ENCODE data around the gene CCDC90B.
"Not testable (repeated sequence)": the region's sequence is repeated elsewhere in the genome, so short reads cannot be mapped to it uniquely, and the experiment has no call there.

The CCDC90B gene

GRCh38 chr11:83285771-83286528, at the start of gene CCDC90B:
Gene CCDC90B (minus strand): TSS chr11:83286367. CDS start chr11:83285972, 395 bp downstream.
- peak; percentile 69 to 87 (median 78) for DNase-seq (ENCODE audit: low read depth in 4 of 4, low spot score in 1 of 4)

- no peak for DNase-seq (ENCODE audit: low read depth in 4 of 4, low spot score in 1 of 4)
These were observed 49.4 kb upstream of the CCDC90B start for GRCh38 chr11:83335446-83336070.

DNA sequence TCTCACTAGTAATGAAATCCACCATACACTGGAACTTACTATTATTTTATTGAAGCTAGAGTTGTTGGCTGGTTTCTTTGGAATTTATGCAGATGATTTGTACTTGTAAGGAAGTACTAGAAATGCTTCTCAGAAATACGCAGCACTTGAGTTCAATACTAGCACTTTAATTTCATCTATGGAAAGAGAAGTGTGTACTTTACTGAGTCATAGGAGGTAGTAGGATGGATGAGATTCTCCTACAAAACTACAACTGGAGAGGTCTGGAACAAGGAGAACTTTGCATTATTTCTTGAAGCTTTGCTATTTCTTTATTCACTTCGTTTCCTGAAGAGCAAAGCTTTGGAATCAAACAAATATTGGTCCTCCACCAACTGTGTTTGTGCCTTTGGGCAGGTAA, 44.1 kb upstream of the CCDC90B start:
- no peak for DNase-seq (ENCODE audit: low read depth in 4 of 4, low spot score in 1 of 4)

DNA sequence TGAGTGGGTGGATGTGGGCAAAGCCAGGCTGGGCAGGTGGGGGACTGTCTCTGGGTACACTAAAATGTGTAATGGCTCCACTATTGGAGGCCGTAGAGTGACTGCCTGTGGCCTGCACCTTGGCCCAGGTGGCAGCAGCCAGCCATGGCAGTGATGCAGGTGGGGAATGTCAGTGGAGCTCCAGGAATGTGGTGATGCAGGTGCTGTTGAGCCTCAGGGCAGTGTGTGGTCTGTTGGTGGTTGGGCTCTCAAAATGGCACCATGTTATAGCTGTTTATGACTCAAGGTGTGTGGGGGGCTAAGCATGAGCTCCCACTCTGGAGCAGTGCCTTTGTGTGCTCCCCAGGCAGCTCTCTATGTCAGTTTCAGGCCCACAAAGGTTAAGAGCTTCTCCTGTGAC, 40.2 kb upstream of the CCDC90B start:
- DNase-seq (ENCODE audit: low read depth in 4 of 4, low spot score in 1 of 4): no peak

DNA sequence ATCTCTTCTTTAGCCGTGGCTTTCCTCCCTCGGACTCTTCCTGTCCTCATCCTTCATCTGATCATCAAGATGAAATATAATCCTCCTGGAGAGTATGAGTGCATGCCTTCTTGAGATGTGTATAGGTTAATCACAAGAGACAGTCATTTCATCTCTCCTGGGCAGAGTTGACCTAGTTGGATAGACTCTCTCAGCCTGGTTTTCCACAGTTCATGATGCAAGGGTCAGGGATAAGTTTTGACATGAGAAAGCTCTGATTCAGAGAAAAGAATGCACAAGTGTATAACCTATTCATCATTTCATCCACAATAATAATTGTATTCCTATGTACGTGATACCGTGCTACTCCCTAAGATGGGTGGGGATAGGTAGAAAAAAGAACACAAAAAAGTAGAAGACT, 33.2 kb upstream of the CCDC90B start:
- no peak for DNase-seq (ENCODE audit: low read depth in 4 of 4, low spot score in 1 of 4)

DNA sequence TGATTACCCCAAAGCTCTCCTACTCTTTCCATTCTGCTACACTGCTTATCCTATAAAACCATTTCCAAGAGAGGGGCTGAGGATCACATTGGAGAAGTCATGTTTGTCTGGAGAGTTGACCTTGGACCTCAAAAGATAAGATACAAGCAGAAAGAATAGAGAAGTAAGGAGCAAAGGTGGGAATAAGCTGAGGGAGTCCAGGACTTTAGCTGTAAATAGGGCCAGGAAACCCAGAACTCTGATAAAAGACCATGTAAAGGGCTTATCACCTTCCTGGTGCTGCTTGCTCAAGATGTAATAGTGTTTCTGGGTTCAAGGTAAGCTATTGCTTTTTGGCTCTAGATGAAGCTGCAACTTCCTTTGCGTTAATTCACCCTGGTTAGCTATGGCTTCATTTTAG, 32.8 kb upstream of the CCDC90B start:
- DNase-seq (ENCODE audit: low read depth in 4 of 4, low spot score in 1 of 4): no peak

DNA sequence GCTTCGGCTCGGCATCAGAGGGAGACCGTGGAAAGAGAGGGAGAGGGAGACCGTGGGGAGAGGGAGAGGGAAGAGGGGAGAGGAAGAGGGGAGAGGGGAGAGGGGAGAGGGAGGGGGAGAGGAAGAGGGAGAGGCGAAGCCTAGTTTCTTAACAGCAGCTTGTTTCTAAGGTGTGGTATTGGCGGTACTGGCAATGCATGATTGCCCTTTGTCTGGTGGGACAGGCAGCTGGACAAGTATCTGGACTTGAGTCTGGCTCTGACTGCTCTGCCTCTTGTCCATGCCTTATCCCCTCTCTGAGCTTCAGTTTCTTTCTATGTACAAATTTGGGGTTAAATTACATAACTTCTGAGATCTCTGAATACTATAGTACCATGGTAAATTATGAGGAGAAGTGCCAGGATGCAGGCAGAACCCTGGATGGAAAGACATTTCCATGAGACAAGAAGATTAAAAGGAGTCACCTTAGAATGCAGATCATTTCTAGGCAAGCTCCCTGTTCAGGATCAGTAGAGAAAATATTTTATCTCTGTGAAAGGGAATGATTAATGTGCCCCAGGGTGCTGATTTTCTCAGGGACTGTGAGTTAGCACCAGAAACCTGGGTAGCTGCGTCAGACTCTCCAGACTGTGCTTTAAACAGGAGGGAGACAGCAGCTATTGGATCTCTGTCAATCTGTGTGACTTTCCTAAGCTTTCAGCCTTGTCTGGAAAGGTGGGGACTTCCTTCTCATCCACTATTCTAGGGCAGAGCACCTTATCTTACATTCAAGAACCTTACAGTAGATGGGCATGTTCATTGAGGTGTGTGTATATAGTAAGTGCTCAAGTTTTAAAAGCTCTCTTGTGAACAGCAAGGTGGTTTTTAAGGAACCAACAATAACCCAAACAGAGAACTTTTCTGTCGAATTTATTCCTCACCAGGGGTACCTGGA, 31.9 kb upstream of the CCDC90B start:
- DNase-seq (ENCODE audit: low read depth in 4 of 4, low spot score in 1 of 4): no peak

- not testable (repeated sequence) for DNase-seq (ENCODE audit: low read depth in 4 of 4, low spot score in 1 of 4)
These were observed 30.7 kb upstream of the CCDC90B start for GRCh38 chr11:83316897-83317268.

- DNase-seq (ENCODE audit: low read depth in 4 of 4, low spot score in 1 of 4): not testable (repeated sequence)
These were observed 30.2 kb upstream of the CCDC90B start for GRCh38 chr11:83316143-83316896.

GRCh38 chr11:83312430-83312829, 26.3 kb upstream of the CCDC90B start:
- no peak for DNase-seq (ENCODE audit: low read depth in 4 of 4, low spot score in 1 of 4)

DNA sequence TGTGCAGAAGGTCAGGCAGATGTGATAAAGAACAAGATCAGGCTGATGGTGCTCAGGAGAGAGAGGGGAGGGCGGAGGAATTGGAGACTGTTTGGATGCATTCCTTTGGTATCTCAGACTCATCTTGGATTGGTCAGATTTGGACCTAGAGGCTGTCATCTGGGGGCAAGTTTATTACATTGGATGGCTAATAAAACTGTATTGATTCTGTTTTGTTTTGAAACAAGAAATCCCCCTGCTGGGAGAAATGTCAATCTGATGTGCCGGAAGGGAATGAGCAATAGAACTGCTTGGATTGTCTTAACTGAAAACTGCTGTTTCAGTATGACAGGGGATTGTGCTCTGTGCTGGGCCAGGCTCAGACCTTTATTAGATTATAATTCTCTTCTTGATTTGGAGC, 25.5 kb upstream of the CCDC90B start:
- DNase-seq (ENCODE audit: low read depth in 4 of 4, low spot score in 1 of 4): no peak

DNA sequence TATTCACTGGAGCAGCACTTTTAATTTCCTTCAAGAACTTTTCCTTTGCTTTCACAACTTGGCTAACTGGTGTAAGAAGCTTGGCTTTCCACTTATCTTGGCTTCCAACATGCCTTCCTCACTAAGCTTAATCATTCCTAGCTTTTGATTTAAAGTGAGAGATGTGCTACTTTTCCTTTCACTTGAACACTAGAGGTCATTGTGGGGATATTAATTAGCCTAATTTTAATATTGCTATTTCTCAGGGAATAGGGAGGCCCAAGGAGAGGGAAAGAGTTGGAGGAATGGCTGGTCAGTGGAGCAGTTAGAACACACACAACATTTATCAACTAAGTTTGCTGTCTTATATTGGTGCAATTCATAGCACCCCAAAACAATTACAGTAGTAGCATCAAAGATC, 24.6 kb upstream of the CCDC90B start:
- DNase-seq (ENCODE audit: low read depth in 4 of 4, low spot score in 1 of 4): no peak

DNA sequence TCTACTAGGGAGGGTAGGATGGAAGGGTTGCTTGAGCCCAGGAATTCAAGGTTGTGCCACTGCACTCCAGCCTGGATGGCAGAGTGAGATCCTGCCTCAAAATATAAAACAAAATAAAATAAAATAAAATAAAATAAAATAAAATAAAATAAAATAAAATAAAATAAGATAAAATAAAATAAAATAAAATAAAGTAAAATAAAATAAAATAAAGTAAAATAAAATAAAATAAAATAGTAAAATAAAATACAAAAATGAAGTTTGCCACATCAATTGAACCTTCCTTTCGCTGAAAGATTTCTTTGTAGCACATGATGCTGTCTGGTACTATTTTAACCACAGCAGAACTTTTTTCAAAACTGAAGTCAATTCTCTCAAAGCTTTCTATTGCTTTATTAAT, 22.4 kb upstream of the CCDC90B start:
- DNase-seq (ENCODE audit: low read depth in 4 of 4, low spot score in 1 of 4): not testable (repeated sequence)

- no peak for DNase-seq (ENCODE audit: low read depth in 4 of 4, low spot score in 1 of 4)
These were observed 20.3 kb upstream of the CCDC90B start for GRCh38 chr11:83306200-83307080.

- no peak for DNase-seq (ENCODE audit: low read depth in 4 of 4, low spot score in 1 of 4)
These were observed 17.1 kb upstream of the CCDC90B start for GRCh38 chr11:83303316-83303715.

DNA sequence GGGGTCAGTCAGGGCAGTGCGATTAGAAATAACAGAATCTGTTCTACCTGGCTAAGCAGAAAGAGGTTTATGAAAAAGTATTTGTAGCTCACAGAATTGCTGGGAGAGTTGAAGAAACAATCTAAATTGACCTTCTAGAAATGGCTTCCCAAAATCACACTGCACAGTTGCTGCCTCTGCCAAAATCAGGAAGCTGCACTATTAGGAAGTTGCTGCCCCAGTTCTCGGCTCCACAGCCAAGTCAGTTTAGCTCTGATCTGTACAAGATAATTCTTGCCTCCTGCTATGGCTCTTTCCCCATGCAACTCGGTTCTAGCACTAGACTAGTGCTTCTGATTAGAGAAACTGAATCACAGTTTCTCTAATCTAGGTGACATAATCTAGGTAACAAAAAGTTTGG, 16.0 kb upstream of the CCDC90B start:
- DNase-seq (ENCODE audit: low read depth in 4 of 4, low spot score in 1 of 4): no peak

- no peak for DNase-seq (ENCODE audit: low read depth in 4 of 4, low spot score in 1 of 4)
These were observed 13.5 kb upstream of the CCDC90B start for GRCh38 chr11:83299681-83300080.

- no peak for DNase-seq (ENCODE audit: low read depth in 4 of 4, low spot score in 1 of 4)
These were observed 8.0 kb upstream of the CCDC90B start for GRCh38 chr11:83294208-83294607.

- DNase-seq (ENCODE audit: low read depth in 4 of 4, low spot score in 1 of 4): no peak
These were observed 7.2 kb upstream of the CCDC90B start for GRCh38 chr11:83293457-83293774.
